Peyer's patch (tissue), 4 donors: ENCODE data around the gene TUBA3D.
"Not testable (repeated sequence)": the region's sequence is repeated elsewhere in the genome, so short reads cannot be mapped to it uniquely, and the experiment has no call there.

ENCODE experiments used
- CTCF ChIP-seq, 6 experiments: fragments of 450-650 bp in 4 of 6; fragments of 200-600 bp in 2 of 6; sonication (generic) in 1 of 6; IDR thresholded peaks; one replicate each; pipeline ENCODE4 v1.5.1; 2017 to 2019; ENCODE audit warnings: antibody characterized with exemption in 6 of 6, mild to moderate bottlenecking in 3 of 6, moderate library complexity in 1 of 6
- POLR2A ChIP-seq, 2 donors: fragments of 450-650 bp; IDR thresholded peaks; one replicate each; pipeline ENCODE4 v1.5.1; 2017; ENCODE audit warnings: antibody characterized with exemption in 2 of 2, mild to moderate bottlenecking in 2 of 2, moderate library complexity in 2 of 2

- TF ChIP-seq CTCF, POLR2A (IDR thresholded peaks at IDR 0.05): not testable (repeated sequence)
Measured at GRCh38 chr2:131516621-131517020, 40.7 kb downstream of the TUBA3D start.
